ENCODE measurements around the gene TLE1. TPM values are rescaled to one million over a fixed set of nuclear protein-coding genes. Genes with fewer than 3 reads are reported as not detected.

TLE1 gene
- total and polyA plus RNA-seq, 9 of the 15 experiments (the other 6 are each of a cell fraction or from before 2014, with no cell fraction given), result 0.11 TPM; not detected in 8

- no peaks in the 10 kb centered on the region for H3K36me3 ChIP-seq (ENCODE audit: control insufficient read depth, insufficient read depth, low read length)
- WGBS (ENCODE audit: insufficient coverage, low coverage, missing lambda C conversion rate), result 0% methylated on average over 2 of the region's 3 CpGs
- H3K4me1 ChIP-seq (replicated peaks in 1 of 2; ENCODE audit: control insufficient read depth in 2 of 2, insufficient read depth in 2 of 2, low read length in 2 of 2), result no peaks in the 10 kb centered on the region
- H3K79me2 ChIP-seq (ENCODE audit: control insufficient read depth, insufficient read depth, low read length), result no peaks in the 10 kb centered on the region
- ATAC-seq (no peak), DNase-seq (ENCODE audit: extremely low read depth in 1 of 4, low spot score in 3 of 4) (no peak), FAIRE-seq (no peak)
- in situ Hi-C loops (cut with MboI) (no loop called here), intact Hi-C loops (cut with micrococcal nuclease) (no loop called here)
- H3K4me3 ChIP-seq, result no peak overlapping the region
- BruUV-seq (replicated peaks), result no TSS peak
- no peaks in the 10 kb centered on the region for H3K9me1 ChIP-seq (ENCODE audit: control insufficient read depth, insufficient read depth, low read length)
- no peaks in the 10 kb centered on the region for H3K9me3 ChIP-seq (replicated peaks; ENCODE audit: control insufficient read depth, insufficient read depth, low read depth, low read length)
- H2AFZ ChIP-seq (ENCODE audit: low read depth, low read length), result no peak overlapping the region
- TF ChIP-seq SNRNP70 (optimal IDR thresholded peaks at IDR 0.05; ENCODE audit: low read depth, low read length) (no peak), SMAD1 (IDR thresholded peaks at IDR 0.05; ENCODE audit: low read depth, low read length, partially characterized antibody) (no peak)
- POLR2A ChIA-PET, result no interaction called here
- no peaks in the 10 kb centered on the region for H4K20me1 ChIP-seq (replicated peaks; ENCODE audit: control insufficient read depth, insufficient read depth, low read length)
- H3K4me2 ChIP-seq (ENCODE audit: insufficient read depth, low read length), result no peak overlapping the region
- H3K9ac ChIP-seq (ENCODE audit: insufficient read depth in 1 of 2, low read depth in 2 of 2, low read length in 2 of 2), result no peak overlapping the region
- CTCF ChIA-PET (ENCODE audit: low intra/inter-chr PET ratio), result no interaction called here
- H3K27me3 ChIP-seq (ENCODE audit: control insufficient read depth in 2 of 2, insufficient read depth in 2 of 2, low read length in 2 of 2), result no peaks in the 10 kb centered on the region
- no peak overlapping the region for H3K27ac ChIP-seq (ENCODE audit: extremely low read depth, low read depth, low read length)
Observed at GRCh38 chr9:81722277-81722676, 32.9 kb upstream of the TLE1 start.

- FAIRE-seq (no peak), ATAC-seq (no peak), DNase-seq (ENCODE audit: extremely low read depth in 1 of 4, low spot score in 3 of 4) (no peak)
- H2AFZ ChIP-seq (ENCODE audit: low read depth, low read length), result no peak overlapping the region
- in situ Hi-C loops (cut with MboI) (no loop called here), intact Hi-C loops (cut with micrococcal nuclease) (no loop called here)
- ChIA-PET POLR2A (no interaction called here), CTCF (ENCODE audit: low intra/inter-chr PET ratio) (no interaction called here)
- H3K4me1 ChIP-seq (replicated peaks in 1 of 2; ENCODE audit: control insufficient read depth in 2 of 2, insufficient read depth in 2 of 2, low read length in 2 of 2), result no peaks in the 10 kb centered on the region
- no peaks in the 10 kb centered on the region for H4K20me1 ChIP-seq (replicated peaks; ENCODE audit: control insufficient read depth, insufficient read depth, low read length)
- H3K4me2 ChIP-seq (ENCODE audit: insufficient read depth, low read length), result no peak overlapping the region
- H3K9me1 ChIP-seq (ENCODE audit: control insufficient read depth, insufficient read depth, low read length), result no peaks in the 10 kb centered on the region
- WGBS (ENCODE audit: insufficient coverage, low coverage, missing lambda C conversion rate), result under 1% methylated on average over 9 of the region's 9 CpGs
- H3K9me3 ChIP-seq (replicated peaks; ENCODE audit: control insufficient read depth, insufficient read depth, low read depth, low read length), result no peaks in the 10 kb centered on the region
- H3K4me3 ChIP-seq, result no peak overlapping the region
- H3K79me2 ChIP-seq (ENCODE audit: control insufficient read depth, insufficient read depth, low read length), result no peaks in the 10 kb centered on the region
- no peaks in the 10 kb centered on the region for H3K36me3 ChIP-seq (ENCODE audit: control insufficient read depth, insufficient read depth, low read length)
- H3K9ac ChIP-seq (ENCODE audit: insufficient read depth in 1 of 2, low read depth in 2 of 2, low read length in 2 of 2), result no peak overlapping the region
- BruUV-seq (replicated peaks), result no TSS peak
- no peaks in the 10 kb centered on the region for H3K27me3 ChIP-seq (ENCODE audit: control insufficient read depth in 2 of 2, insufficient read depth in 2 of 2, low read length in 2 of 2)
- H3K27ac ChIP-seq (ENCODE audit: extremely low read depth, low read depth, low read length), result no peak overlapping the region
- TF ChIP-seq XRCC4 (IDR thresholded peaks at IDR 0.05; ENCODE audit: extremely low read depth, insufficient read depth, insufficient read length) (no peak), BCL6 (CRISPR knock-in tag; IDR thresholded peaks at IDR 0.05) (no peak), YBX1 (IDR thresholded peaks at IDR 0.05) (no peak), NONO (IDR thresholded peaks at IDR 0.05; ENCODE audit: low read depth in 2 of 2, low read length in 1 of 2) (no peak), PYGO2 (tag; IDR thresholded peaks at IDR 0.05) (no peak), NCOA4 (IDR thresholded peaks at IDR 0.05; ENCODE audit: partially characterized antibody) (no peak), DEAF1 (CRISPR knock-in tag; IDR thresholded peaks at IDR 0.05) (no peak), RBM22 (IDR thresholded peaks at IDR 0.05; ENCODE audit: low read depth, low read length, poor library complexity, severe bottlenecking) (no peak), ZEB2 (IDR thresholded peaks at IDR 0.05) (no peak)
- TF ChIP-seq, protein P1, sequence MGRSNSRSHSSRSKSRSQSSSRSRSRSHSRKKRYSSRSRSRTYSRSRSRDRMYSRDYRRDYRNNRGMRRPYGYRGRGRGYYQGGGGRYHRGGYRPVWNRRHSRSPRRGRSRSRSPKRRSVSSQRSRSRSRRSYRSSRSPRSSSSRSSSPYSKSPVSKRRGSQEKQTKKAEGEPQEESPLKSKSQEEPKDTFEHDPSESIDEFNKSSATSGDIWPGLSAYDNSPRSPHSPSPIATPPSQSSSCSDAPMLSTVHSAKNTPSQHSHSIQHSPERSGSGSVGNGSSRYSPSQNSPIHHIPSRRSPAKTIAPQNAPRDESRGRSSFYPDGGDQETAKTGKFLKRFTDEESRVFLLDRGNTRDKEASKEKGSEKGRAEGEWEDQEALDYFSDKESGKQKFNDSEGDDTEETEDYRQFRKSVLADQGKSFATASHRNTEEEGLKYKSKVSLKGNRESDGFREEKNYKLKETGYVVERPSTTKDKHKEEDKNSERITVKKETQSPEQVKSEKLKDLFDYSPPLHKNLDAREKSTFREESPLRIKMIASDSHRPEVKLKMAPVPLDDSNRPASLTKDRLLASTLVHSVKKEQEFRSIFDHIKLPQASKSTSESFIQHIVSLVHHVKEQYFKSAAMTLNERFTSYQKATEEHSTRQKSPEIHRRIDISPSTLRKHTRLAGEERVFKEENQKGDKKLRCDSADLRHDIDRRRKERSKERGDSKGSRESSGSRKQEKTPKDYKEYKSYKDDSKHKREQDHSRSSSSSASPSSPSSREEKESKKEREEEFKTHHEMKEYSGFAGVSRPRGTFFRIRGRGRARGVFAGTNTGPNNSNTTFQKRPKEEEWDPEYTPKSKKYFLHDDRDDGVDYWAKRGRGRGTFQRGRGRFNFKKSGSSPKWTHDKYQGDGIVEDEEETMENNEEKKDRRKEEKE (IDR thresholded peaks at IDR 0.05; ENCODE audit: borderline replicate concordance in 1 of 2, control insufficient read depth in 1 of 2, low read depth in 2 of 2, low read length in 1 of 2), result no peak
Observed at GRCh38 chr9:81720450-81721086, 31.2 kb upstream of the TLE1 start.
